Measurements from ENCODE around the gene MRPL39. TPM values are rescaled to one million over a fixed set of nuclear protein-coding genes. Genes with fewer than 3 reads are reported as not detected.

The MRPL39 gene
- total and polyA plus RNA-seq, 9 of the 15 experiments (the other 6 are each of a cell fraction or from before 2014, with no cell fraction given): 65.4 to 247 (median 105) TPM

DNA sequence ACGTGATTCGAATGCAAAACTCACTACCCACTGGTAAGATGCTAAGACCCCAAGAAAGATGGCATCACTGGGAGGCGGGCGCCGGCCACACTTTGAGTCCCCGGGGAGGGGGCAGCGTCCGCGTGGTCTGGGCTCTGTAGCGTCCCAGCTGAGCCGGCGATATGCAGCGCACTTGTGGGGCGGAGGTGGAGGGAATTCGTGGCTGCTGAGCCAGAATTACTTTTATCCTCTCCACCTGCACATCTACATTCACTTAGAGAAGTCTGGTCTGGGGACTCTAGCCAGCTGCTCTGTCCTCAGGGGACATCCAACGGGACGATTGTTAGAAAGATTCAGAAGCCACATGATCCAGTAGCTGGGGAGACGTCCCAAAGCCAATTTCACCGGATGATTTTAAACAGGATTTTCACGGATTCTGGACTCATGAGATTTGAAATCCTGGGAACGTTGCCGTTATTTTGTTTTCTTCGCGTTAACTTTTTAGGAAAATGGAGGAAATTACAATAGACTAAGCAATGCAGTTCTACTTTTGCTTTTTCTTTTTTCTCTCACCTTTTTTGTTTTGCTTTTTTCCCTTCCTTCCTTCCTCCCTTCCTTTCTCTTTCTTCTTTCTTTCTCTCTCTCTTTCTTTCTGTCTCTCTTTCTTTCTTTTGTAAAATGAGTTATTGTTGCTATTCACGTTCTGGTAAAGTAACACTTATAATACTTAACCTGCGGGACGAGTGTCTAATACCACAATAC lies 33.1 kb upstream of the MRPL39 start:
- in situ Hi-C loops (cut with MboI) (no loop called here), intact Hi-C loops (cut with micrococcal nuclease) (no loop called here)
- Histone ChIP-seq H3K27me3 (ENCODE audit: control insufficient read depth in 2 of 2, insufficient read depth in 2 of 2, low read length in 2 of 2) (peaks cover 17 to 31% of the 10 kb centered on the region in 2 experiments), H3K27ac (ENCODE audit: extremely low read depth, low read depth, low read length) (no peak overlapping the region), H3K9me1 (ENCODE audit: control insufficient read depth, insufficient read depth, low read length) (no peaks in the 10 kb centered on the region), H3K36me3 (ENCODE audit: control insufficient read depth, insufficient read depth, low read length) (no peaks in the 10 kb centered on the region), H2AFZ (ENCODE audit: low read depth, low read length) (no peak overlapping the region), H3K9me3 (replicated peaks; ENCODE audit: control insufficient read depth, insufficient read depth, low read depth, low read length) (no peaks in the 10 kb centered on the region; the same call in 1 of the 2 replicates), H4K20me1 (replicated peaks; ENCODE audit: control insufficient read depth, insufficient read depth, low read length) (no peaks in the 10 kb centered on the region), H3K9ac (ENCODE audit: insufficient read depth in 1 of 2, low read depth in 2 of 2, low read length in 2 of 2) (peak overlapping the region in 1 of 2 experiments; percentile 56; a peak in 1 of 4 replicates), H3K4me1 (replicated peaks in 1 of 2; ENCODE audit: control insufficient read depth in 2 of 2, insufficient read depth in 2 of 2, low read length in 2 of 2) (peaks cover 0 to 11% of the 10 kb centered on the region in 2 experiments; a peak in 3 of 5 replicates), H3K4me3 (no peak overlapping the region), H3K4me2 (ENCODE audit: insufficient read depth, low read length) (no peak overlapping the region), H3K79me2 (ENCODE audit: control insufficient read depth, insufficient read depth, low read length) (no peaks in the 10 kb centered on the region)
- no peak for FAIRE-seq
- ChIA-PET POLR2A (no interaction called here), CTCF (ENCODE audit: low intra/inter-chr PET ratio) (no interaction called here)
- peak; percentile 61 for ATAC-seq
- no TSS peak for BruUV-seq (replicated peaks)
- WGBS (ENCODE audit: insufficient coverage, low coverage, missing lambda C conversion rate): 3% methylated on average over 26 of the region's 27 CpGs
- no peak for DNase-seq (ENCODE audit: extremely low read depth in 1 of 4, low spot score in 3 of 4)
- TF ChIP-seq PATZ1 (CRISPR knock-in tag; IDR thresholded peaks at IDR 0.05; ENCODE audit: borderline replicate concordance) (no peak), SMARCA4 (IDR thresholded peaks at IDR 0.05) (no peak), TFAM (CRISPR knock-in tag; conservative IDR thresholded peaks at IDR 0.05) (no peak), CBX2 (IDR thresholded peaks at IDR 0.05; ENCODE audit: insufficient read depth, low read length, poor library complexity, severe bottlenecking) (peak; percentile 28), ZNF512 (tag; IDR thresholded peaks at IDR 0.05) (peak; percentile 88), CAMTA2 (CRISPR knock-in tag; conservative IDR thresholded peaks at IDR 0.05) (no peak), GMEB1 (CRISPR knock-in tag; IDR thresholded peaks at IDR 0.05) (no peak)
